HEK293T (cell line): Measurements from ENCODE around the gene OXGR1.

Experiments used
- CTCF ChIA-PET: fragments of 350-600 bp; formaldehyde crosslinking; extraction: SDS; loops from one replicate; lab custom pipeline; 2021; ENCODE audit warnings: antibody characterized with exemption, inconsistent platforms; lab: Yijun Ruan, JAX
- POLR2A ChIA-PET: fragments of 350-600 bp; formaldehyde crosslinking; extraction: SDS; loops from one replicate; lab custom pipeline; 2020; ENCODE audit warnings: antibody characterized with exemption, inconsistent platforms; lab: Yijun Ruan, JAX
- DNase-seq: peaks from one replicate; pipeline ENCODE4 v3.0.0; 2012; ENCODE audit warnings: mixed read lengths; ENCODE audit errors: extremely low spot score
- ARNT ChIP-seq: fragments of 450-650 bp; IDR thresholded peaks from 2 replicates; pipeline ENCODE4 v1.6.1; 2017; ENCODE audit warnings: mild to moderate bottlenecking
- BHLHE40 ChIP-seq: fragments of 450-650 bp; IDR thresholded peaks from 2 replicates; pipeline ENCODE4 v1.6.1; 2016; ENCODE audit warnings: mild to moderate bottlenecking, moderate library complexity, borderline replicate concordance
- CTBP1 ChIP-seq: fragments of 450-650 bp; IDR thresholded peaks from 2 replicates; pipeline ENCODE4 v1.6.1; 2016; ENCODE audit warnings: borderline replicate concordance
- ELF4 ChIP-seq: fragments of 450-650 bp; IDR thresholded peaks from 2 replicates; pipeline ENCODE4 v1.6.1; 2017; ENCODE audit warnings: antibody characterized with exemption
- FOXA1 ChIP-seq: fragments of 450-650 bp; IDR thresholded peaks from 2 replicates; pipeline ENCODE4 v1.6.1; 2016; ENCODE audit warnings: mild to moderate bottlenecking
- FOXK2 ChIP-seq: fragments of 450-650 bp; IDR thresholded peaks from 2 replicates; pipeline ENCODE4 v1.6.1; 2016; ENCODE audit warnings: mild to moderate bottlenecking
- FOXM1 ChIP-seq: fragments of 450-650 bp; IDR thresholded peaks from 2 replicates; pipeline ENCODE4 v1.6.1; 2017; ENCODE audit warnings: mild to moderate bottlenecking, borderline replicate concordance
- HDGF ChIP-seq: fragments of 450-650 bp; IDR thresholded peaks from 2 replicates; pipeline ENCODE4 v1.6.1; 2017; ENCODE audit warnings: antibody characterized with exemption, borderline replicate concordance
- L3MBTL2 ChIP-seq: fragments of 450-650 bp; conservative IDR thresholded peaks from 2 replicates; pipeline ENCODE4 v1.6.1; 2016; ENCODE audit warnings: mild to moderate bottlenecking
- LEF1 ChIP-seq: fragments of 450-650 bp; IDR thresholded peaks from 2 replicates; pipeline ENCODE4 v1.6.1; 2017; ENCODE audit warnings: mild to moderate bottlenecking, borderline replicate concordance
- NFRKB ChIP-seq: fragments of 450-650 bp; IDR thresholded peaks from 2 replicates; pipeline ENCODE4 v1.6.1; 2016; ENCODE audit warnings: mild to moderate bottlenecking, moderate library complexity
- PKNOX1 ChIP-seq: fragments of 450-650 bp; IDR thresholded peaks from 2 replicates; pipeline ENCODE4 v1.6.1; 2016
- SP1 ChIP-seq: fragments of 450-650 bp; IDR thresholded peaks from 2 replicates; pipeline ENCODE4 v1.6.1; 2017
- SUZ12 ChIP-seq: fragments of 450-650 bp; IDR thresholded peaks from 2 replicates; pipeline ENCODE4 v1.6.1; 2016; ENCODE audit warnings: mild to moderate bottlenecking
- TARDBP ChIP-seq: fragments of 450-650 bp; IDR thresholded peaks from 2 replicates; pipeline ENCODE4 v1.6.1; 2016
- ZNF384 ChIP-seq: fragments of 450-650 bp; IDR thresholded peaks from 2 replicates; pipeline ENCODE4 v1.6.1; 2016

OXGR1 gene

DNA sequence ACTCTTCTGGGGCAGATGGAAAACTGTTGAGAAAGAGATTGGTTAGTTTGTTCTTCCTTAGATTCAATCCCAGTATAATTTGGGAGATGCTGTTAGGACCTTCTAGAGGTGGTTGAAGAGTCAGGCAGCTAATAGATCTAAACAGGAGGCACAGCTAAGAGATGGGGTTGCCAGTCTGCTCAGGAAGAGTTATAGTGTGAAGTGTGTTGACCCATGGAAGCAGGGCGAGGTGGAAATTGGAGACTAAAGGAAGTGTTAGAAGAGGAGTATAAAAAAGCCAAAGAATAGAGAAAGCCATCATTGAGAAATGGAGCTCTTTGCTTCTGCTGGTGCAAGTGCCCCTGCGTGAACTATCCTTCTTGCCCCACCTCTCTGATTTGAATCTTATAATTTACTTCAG is 3.8 kb upstream of the OXGR1 start:
- DNase-seq = no peak
- ChIA-PET POLR2A (no interaction called here), CTCF (no interaction called here)
- TF ChIP-seq HDGF (no peak), SUZ12 (no peak), ELF4 (no peak), ARNT (no peak), TARDBP (no peak), FOXK2 (no peak), PKNOX1 (no peak), LEF1 (no peak), FOXA1 (no peak), BHLHE40 (no peak), FOXM1 (no peak)

DNA sequence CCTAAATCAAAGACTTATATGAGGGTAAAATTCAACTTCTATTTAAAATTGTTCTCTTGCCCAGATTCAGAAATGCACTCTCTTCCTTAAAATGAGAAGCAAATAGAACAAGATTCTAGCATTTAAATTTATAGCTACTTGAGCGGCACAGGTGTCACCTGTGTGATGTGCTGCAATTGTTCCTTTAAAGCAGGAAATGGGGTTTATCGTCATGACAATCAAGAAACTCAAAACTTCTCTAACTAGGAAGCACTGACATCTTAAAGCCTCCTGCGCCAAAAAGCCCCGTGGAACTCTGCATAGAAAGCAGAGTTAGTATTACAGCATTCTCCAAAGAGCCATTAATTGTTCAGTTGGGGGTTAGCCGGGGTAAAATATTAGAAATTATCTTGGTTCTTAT is 2.6 kb upstream of the OXGR1 start:
- no peak for DNase-seq
- CTCF ChIA-PET = no interaction called here
- POLR2A ChIA-PET = no interaction called here
- TF ChIP-seq CTBP1 = no peak
- TF ChIP-seq LEF1 = no peak
- no peak for TF ChIP-seq FOXK2
- no peak for TF ChIP-seq ZNF384
- no peak for TF ChIP-seq ELF4
- no peak for TF ChIP-seq BHLHE40
- no peak for TF ChIP-seq SUZ12
- no peak for TF ChIP-seq NFRKB
- no peak for TF ChIP-seq L3MBTL2
- TF ChIP-seq HDGF = no peak
- TF ChIP-seq SP1 = no peak
- no peak for TF ChIP-seq PKNOX1

GRCh38 chr13:96996107-96996506 is 1.8 kb upstream of the OXGR1 start:
- DNase-seq = no peak
- TF ChIP-seq ARNT (no peak), NFRKB (no peak), LEF1 (no peak)
- CTCF ChIA-PET = interaction anchor here (0.6 kb wide), 1 partner anchor 28 kb away, joined by 3 read pairs; no protein-coding TSS in a partner anchor
- POLR2A ChIA-PET = no interaction called here

DNA sequence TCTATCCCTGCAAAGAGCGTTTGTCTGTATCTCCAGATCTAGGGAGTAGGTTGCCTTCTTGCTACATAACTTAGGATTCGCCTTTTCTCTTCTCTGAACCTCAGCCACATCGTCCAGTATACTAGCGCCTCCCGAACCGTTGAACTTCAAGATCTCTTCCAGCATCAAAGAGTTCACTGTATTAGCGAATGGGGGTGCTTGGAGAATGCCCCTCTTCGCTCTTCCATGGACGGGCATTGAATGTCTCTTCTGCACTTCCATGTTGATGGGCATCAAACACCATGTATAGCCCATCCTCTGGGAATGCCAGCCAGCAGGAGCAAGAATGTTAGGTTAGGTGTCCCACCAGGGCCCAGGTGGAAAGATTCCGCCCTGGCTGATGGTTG is 575 bp upstream of the OXGR1 start:
- POLR2A ChIA-PET = no interaction called here
- DNase-seq = no peak
- TF ChIP-seq HDGF = no peak
- no peak for TF ChIP-seq ELF4
- no peak for TF ChIP-seq BHLHE40
- TF ChIP-seq SP1 = no peak
- no peak for TF ChIP-seq CTBP1
- TF ChIP-seq ARNT = no peak
- TF ChIP-seq L3MBTL2 = no peak
- no peak for TF ChIP-seq LEF1
- TF ChIP-seq PKNOX1 = no peak
- no peak for TF ChIP-seq FOXA1
- no peak for TF ChIP-seq FOXM1
- TF ChIP-seq TARDBP = no peak
- TF ChIP-seq ZNF384 = no peak
- no peak for TF ChIP-seq SUZ12
- no peak for TF ChIP-seq FOXK2
- CTCF ChIA-PET = no interaction called here

DNA sequence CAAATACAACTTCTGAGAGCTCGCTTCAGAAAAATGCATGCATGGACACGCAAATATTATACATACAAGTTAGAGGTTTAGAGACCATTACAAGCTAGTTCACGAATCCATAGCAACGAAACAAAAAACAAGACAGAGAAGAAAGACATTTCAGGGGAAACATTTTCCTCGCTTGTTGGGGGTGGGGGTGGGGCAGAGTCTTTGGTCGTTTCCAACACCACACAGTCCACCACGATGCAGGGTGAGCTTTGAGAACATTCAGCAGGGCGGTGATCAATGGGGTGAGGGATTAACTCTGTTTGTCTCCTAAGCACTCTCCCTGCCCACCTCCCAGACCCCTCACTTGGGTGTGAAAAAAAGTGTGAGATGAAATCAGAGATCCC is 651 bp downstream of the OXGR1 start:
- CTCF ChIA-PET = no interaction called here
- TF ChIP-seq TARDBP = no peak
- TF ChIP-seq FOXM1 = no peak
- TF ChIP-seq NFRKB = no peak
- no peak for TF ChIP-seq HDGF
- no peak for TF ChIP-seq PKNOX1
- no peak for TF ChIP-seq L3MBTL2
- no peak for TF ChIP-seq FOXK2
- no peak for TF ChIP-seq SP1
- no peak for TF ChIP-seq LEF1
- TF ChIP-seq BHLHE40 = no peak
- no peak for DNase-seq
- POLR2A ChIA-PET = no interaction called here

- no peak for DNase-seq
- POLR2A ChIA-PET = no interaction called here
- CTCF ChIA-PET = interaction anchor here (1.5 kb wide), 1 partner anchor 9 kb away, joined by 8 read pairs; no protein-coding TSS in a partner anchor
- TF ChIP-seq LEF1 = no peak
- TF ChIP-seq NFRKB = no peak
- no peak for TF ChIP-seq L3MBTL2
- TF ChIP-seq ELF4 = no peak
- no peak for TF ChIP-seq BHLHE40
- TF ChIP-seq FOXK2 = no peak
- no peak for TF ChIP-seq ZNF384
- no peak for TF ChIP-seq FOXM1
- no peak for TF ChIP-seq SUZ12
- TF ChIP-seq TARDBP = no peak
- TF ChIP-seq ARNT = no peak
- no peak for TF ChIP-seq PKNOX1
- no peak for TF ChIP-seq SP1
- no peak for TF ChIP-seq FOXA1
- TF ChIP-seq CTBP1 = no peak
- no peak for TF ChIP-seq HDGF
Observed at GRCh38 chr13:96992633-96993032, 1.6 kb downstream of the OXGR1 start.
